GM12873 (cell line): ENCODE data around the gene ARHGAP25.

Experiments used
- CTCF ChIP-seq: IDR thresholded peaks from 2 replicates; pipeline ENCODE4 v1.5.1; 2012; ENCODE audit warnings: low read depth, mild to moderate bottlenecking, moderate library complexity, low read length, control low read depth; ENCODE audit not compliant: insufficient read depth; ENCODE audit errors: missing control alignments

Gene ARHGAP25

GRCh38 chr2:68812251-68812650, 77.6 kb downstream of the ARHGAP25 start:
- no peak for TF ChIP-seq CTCF

- no peak for TF ChIP-seq CTCF
Observed at GRCh38 chr2:68813596-68813995, 79.0 kb downstream of the ARHGAP25 start.

GRCh38 chr2:68817306-68817705, 82.7 kb downstream of the ARHGAP25 start:
- no peak for TF ChIP-seq CTCF

- no peak for TF ChIP-seq CTCF
Observed at GRCh38 chr2:68819556-68819955, 84.9 kb downstream of the ARHGAP25 start.

- no peak for TF ChIP-seq CTCF
Observed at GRCh38 chr2:68822207-68822872, 87.7 kb downstream of the ARHGAP25 start.

GRCh38 chr2:68824831-68825230, 90.2 kb downstream of the ARHGAP25 start:
- no peak for TF ChIP-seq CTCF

- no peak for TF ChIP-seq CTCF
Observed at GRCh38 chr2:68825866-68826265, 91.3 kb downstream of the ARHGAP25 start.
